NCI-H524 treated with DMSO at 0.1 percent for 48 hours (cell line): ENCODE data around the gene THADA.

ENCODE experiments used
- DNase-seq: peaks from one replicate; lab custom pipeline; 2025; lab: John Stamatoyannopoulos, UW

Gene THADA

GRCh38 chr2:43186321-43186678, 409.5 kb downstream of the THADA start:
- DNase-seq = no peak

GRCh38 chr2:43185146-43185545, 410.7 kb downstream of the THADA start:
- no peak for DNase-seq

GRCh38 chr2:43184339-43184895, 411.4 kb downstream of the THADA start:
- DNase-seq = no peak

- no peak for DNase-seq
Measured at GRCh38 chr2:43183743-43184142, 412.1 kb downstream of the THADA start.

- DNase-seq = no peak
Measured at GRCh38 chr2:43180897-43181296, 414.9 kb downstream of the THADA start.
